HG03039 (cell line): ENCODE measurements around the gene SF1.

Experiments used
- ATAC-seq: cut with Tn5 transposase; IDR thresholded peaks from one replicate; pipeline ENCODE4 v1.9.1; 2021; ENCODE audit warnings: mild to moderate bottlenecking, moderate library complexity; ENCODE audit not compliant: unreplicated experiment

The SF1 gene

DNA sequence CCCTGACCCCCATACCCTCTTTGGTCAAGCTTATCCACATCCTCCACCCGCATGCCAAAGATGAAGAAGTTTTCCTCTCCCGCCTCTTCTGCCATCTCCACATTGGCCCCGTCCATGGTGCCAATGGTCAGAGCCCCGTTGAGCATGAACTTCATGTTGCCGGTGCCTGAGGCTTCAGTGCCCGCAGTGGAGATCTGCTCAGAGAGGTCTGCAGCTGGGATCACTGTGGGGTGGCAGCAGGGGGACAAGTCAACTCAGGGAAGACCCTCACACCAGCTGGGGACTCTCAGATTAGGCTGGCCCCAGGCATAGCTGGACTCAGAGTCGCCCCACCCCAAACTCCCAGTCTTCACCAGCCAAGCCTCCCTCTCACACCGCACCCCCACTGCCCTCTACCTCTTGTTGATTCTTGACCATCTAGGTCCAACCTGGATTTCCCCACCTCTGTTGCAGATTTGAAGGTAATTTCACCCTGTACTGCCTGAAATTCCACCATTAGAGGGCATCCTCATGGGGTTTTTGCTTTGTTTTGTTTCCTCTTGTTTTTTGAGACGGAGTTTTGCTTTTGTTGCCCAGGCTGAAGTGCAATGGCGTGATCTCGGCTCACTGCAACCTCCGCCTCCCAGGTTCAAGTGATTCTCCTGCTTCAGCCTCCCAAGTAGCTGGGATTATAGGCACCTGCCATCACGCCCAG lies 27.8 kb downstream of the SF1 start:
- no peak for ATAC-seq

DNA sequence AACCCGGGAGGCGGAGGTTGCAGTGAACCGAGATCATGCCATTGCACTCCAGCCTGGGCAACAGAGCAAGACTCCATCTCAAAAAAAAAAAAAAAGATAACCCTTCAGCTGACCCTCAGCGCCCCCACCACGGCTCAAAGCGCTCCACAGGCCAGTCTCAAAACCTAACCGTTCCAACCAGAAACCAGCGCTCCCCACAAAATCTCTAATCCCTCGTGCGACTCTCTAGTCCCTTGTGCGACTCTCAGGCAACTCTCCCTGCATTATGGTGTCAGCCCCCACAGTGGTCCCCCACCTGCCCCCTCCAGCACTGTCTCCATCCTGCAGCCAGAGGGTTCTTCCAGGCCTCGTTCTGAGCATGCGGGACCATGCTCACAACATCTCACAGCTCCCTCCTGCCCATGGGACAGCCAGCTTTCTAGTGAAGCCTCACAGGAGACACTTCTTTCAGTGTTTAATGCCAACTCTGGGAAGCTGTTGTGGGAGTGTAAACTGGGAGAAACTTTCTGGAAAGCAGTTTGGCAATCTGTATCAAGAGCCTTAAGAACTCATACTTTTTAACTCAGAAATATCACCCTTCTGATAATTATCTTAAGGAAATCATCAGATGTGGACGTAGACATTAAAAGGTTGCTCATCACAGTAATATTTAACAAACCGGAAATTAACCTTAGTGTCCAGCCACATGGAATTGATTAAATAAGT lies 30.2 kb downstream of the SF1 start:
- ATAC-seq = no peak

DNA sequence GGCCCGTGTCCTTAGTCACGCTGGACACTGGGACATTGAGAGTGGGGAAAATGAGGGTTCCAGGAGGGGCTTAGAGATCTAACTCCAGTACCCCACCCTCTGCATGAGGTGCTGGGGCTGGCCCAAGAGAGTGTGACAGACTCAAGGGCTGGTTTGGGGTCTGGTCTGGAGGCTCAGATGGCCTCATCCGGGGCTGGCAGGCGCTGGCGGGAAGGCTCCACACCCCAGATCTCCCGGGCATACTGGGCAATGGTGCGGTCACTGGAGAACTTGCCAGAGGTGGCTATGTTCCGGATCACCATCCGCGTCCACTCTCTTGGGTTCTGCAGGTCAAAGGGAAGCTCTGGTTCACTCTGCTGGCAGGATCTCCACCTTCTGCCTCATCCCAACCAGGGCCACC lies 31.9 kb downstream of the SF1 start:
- no peak for ATAC-seq

DNA sequence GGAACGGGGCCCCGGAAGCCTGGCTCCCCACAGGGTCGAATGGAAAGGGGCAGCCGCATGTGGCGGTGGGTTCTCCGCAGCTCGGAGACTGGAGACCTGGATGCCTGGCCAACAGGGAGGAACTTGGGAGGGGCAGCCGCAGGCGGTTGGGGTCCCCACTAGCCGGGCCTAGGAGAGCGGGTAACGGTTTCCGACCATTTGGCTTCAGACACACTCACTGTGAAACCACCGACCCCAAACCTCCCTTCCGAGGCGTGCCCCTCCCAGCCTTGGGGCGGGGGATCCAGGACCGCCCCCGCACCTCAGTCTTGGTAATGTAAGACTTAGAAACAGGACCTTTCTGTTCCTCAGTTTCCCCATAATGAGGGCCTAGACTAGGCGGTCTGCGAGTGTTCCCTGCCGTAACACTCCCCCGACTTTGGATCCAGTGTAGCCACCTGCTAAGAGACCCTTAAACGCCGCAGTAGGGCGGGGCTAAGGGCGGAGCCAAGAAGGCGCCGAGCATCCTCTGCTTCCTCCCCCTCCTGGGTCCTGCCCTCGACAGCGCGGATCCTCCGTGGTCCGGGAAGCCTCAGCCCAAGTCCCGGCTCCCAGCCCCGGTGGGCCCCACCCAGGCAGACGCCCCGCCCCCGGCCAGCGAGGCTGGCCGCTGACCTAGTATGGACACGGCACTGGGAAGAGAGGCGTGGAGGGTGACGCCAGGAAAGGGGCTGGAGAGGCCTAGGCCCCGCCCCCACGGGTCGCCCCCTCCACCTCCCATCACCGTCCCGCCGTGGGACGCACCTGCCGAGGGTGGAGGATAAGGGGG lies 32.6 kb downstream of the SF1 start:
- ATAC-seq = no peak

DNA sequence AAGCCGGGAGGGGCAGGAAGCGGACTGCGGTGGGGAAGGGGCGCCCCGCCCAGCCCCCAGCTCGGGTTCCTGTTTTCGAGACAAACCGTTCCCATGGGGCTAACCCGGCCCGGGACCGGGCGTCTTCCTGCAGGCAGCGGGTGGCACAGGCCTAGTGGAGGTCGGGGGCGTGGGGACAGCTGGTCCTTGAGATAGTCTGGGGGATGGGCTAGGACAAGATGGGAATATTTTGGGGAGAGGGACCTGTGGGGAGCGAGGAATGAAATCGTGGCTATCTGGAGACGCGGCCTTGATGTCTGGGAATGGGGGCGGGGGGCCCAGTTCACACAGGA lies 33.2 kb downstream of the SF1 start:
- ATAC-seq = no peak

DNA sequence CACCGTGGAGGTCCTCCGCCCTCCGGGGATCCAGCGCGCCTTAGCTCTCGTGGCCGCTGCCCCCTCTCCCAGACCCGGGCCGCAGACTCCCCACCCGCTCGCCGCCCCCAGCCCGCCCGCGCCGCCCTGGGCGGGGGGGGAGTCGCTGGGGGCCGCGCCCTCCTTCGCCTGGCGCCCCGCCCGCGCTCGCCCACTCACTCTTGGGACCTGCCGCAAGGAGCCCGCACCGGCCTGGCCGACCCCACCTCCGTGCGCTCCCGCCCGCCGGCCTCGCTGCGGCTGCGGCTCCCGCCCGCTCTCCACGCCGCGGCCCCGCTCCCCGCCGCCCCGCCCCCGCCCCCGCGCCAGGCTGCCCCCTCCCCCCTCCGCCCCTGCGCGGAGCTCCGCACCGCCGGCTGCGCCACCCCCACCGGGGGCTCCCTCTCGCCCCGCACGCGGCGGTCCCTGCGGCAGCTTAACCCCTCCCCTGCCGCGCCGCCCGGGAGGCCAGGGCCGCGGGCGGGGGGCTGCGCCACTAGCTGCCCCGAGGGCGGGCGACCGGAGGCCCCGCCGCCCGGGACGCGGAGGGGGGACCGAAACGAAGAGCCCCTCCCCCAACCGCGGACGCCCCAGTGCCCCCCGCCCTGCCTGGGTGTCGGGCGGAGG lies 33.7 kb downstream of the SF1 start:
- no peak for ATAC-seq

DNA sequence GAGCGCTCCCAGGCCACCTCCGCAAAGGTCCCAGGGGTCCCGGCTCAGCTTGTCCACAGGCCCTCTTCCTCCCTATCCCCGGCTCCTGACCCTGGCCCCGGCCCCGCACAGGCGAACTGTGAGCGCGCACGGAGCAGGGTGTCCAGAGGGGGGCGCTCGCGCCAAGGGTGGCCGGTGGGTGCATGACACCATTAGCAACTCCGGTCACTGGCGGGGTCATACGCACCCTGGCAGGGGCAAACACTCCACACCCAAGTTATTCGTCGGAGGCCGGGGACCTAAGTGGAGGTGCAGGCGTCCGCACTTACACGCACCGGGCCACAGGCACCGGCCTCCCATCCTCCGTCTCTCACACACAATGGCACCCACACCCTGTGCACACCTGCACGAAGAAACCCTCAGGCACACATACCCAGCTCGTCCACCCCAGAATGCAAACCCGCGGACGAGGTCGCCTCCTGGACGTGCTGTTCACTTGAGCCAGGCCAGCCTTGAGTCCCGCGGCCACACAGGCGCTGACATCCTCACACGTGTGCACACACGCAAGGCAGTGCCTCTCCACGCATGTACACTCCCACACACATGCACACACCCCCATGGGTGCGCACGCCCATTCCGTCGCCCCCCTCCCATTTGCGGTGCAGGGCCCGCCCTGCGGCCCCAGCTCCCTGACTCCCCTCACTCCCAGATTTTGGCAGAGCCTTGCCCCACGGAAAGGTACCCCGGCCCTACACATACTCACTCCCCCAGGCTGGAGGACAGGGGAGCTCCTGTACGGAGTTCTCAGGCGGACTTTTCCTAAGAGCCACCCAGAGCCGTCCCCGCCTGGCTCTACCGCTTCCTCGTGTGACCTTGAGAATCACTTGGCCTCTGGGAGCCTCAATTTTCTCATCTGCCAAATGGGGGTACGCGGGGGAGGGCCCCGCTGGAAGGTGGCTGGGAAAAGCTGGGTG lies 34.5 kb downstream of the SF1 start, which contains the start of gene RASGRP2:
TSS of gene RASGRP2 (minus strand) at position 552 of the 953 bp plus-strand sequence. CDS start 1,276 bp downstream, outside the sequence.
- ATAC-seq = no peak

DNA sequence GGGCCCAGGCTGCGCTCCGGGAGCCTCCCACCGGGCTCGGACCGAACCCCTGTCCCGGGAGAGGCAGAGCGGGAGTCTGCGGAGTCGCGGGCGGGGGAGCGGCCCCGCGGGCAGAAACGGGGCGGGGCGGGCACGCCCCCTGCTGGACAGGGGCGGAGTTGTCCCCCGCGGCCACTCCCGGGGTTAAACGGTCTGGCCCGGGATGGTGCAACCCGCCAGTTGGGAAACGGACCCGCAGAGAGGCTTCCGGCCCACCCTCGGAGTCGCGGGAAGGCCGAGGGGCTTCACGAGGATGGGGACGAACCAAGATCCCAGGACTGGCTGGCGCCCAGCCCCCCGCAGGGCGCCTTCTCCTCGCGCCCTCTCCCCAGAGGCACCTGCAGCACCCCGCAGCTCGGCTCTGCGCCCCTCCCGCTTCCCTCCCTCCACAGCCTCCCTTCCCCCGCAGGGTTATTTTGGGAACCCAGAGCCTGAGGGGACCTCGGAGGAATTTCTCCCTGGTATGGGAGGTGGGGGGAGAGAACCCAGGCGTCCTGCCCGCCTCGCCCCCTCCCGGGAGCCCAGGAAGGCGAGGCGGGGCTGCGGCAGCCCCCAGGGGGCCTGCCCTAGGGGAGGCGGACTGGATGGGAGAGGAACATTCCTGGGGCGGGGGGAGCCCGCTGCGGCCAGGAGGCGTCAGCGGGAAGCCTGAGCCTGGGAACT lies 35.3 kb downstream of the SF1 start:
- no peak for ATAC-seq

DNA sequence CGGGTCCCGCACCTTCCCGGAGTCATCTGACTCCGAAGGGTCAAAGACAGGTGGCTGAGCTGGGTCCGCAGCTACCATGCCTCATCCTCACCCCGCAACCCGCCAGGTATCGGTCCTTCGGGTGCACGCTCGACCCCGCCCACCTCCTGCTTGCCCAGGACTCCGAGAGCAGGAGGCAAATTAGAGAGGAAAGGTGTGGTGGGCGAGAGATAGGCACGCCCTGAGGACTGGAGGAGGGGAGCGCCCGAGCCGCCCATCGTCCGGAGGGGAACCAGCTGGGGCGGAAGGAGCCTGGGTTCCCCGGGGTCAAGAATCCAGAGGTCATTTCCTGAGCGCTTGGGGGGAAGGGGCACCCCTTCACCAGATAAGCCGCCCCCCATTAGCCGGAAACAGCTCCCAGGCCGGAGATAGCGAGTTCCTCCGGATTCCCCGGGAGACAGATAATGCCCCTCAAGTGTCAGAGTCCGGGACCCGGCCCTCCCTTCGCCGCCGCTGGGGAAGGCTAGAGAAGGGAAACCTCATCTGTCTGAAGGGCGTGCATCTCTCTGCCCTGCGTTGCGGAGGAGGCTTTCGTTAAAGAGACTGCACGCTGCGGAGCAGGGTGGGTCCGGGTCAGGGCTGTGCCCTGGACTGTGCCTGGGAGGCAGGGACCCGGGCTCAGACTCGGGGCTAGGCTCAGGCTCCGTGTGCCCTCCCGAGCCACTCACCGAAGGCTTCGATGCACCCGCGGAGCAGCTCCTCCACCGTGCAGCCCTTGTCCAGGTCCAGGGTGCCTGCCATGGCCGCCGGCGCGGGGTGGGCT lies 36.1 kb downstream of the SF1 start:
- ATAC-seq = no peak

DNA sequence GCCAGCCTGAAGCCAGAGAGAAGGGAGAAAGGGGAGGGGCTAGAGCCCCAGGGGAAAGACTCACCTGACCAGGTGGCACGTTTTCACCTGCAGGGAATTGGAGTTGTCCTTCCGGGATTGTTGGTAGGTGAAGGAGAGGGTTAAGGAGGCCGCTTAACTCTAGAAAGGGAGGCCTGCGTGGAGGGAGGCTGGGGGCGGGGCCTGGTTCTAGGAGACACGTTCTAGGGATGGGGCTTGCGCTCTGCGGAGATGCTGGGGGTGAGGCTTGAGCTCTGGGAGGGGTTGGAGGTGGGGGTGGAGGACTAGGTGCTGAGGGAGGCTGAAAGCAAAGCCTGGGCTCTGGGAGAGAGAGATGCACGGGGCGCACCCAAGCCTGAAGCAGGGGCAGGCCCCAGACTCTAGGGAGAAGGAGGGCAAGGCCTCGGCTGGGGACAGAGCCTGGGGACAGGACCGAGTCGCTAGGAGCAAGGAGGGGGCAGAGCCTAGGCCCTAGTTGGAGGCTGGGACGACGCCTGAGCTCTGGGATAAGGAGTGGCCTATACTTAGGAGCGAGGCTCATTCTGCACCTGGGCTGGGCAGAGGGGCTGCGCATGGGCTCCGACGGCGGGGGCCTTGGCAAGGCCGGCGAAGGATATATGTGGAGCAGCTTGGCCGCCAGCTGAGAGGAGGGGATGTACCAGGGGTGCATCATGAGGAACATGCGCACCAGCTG lies 36.8 kb downstream of the SF1 start:
- ATAC-seq = no peak

GRCh38 chr11:64739871-64740270 lies 38.5 kb downstream of the SF1 start:
- no peak for ATAC-seq

- no peak for ATAC-seq
These were observed 41.7 kb downstream of the SF1 start for GRCh38 chr11:64736654-64737053.

- ATAC-seq = no peak
These were observed 42.5 kb downstream of the SF1 start for GRCh38 chr11:64735725-64736259.

GRCh38 chr11:64734811-64735724 lies 43.3 kb downstream of the SF1 start:
- no peak for ATAC-seq

DNA sequence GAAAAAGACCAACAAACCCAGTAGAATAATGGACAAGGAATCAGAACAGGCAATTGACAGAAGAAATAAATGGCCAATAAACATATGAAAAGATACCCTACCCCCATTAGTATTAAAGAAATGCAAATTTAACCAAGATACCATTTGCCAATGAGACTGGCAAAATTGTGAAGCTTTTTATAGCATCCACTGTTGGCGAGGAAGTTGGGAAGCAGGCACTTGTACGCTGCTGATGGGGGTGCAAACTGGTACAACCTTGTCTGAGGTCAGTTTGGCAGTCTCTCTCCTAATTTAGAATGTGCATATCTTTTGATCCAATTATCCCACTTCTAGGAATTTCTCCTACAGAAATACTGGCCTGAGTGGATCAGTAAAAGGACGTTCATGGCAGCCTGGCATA lies 46.7 kb downstream of the SF1 start:
- ATAC-seq = no peak

DNA sequence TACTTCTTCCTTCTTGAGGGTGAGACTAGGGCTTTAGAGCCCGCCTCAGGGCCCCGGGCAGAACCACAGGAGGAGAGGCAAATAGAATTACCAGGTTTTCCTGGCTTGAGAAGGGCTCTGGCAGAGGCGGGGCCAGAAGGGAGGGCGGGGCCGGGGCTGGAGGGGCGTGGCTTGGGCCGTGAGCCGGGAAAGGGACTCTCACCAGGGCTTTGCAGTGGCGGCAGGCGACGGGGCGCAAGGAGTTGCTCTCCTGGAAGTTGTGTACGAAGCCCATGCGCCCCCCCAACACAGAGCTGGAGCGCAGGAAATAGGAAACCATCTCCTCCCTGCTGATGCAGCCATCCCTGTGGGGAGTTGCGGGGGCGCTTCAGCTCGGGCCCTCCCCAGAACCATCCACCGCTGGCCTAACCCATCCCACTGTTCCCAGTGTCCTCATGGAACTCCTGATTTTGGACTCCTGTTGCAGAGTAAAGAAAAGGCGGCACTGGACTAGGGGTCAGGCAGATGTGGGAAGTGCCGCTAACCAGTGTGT lies 48.4 kb downstream of the SF1 start:
- no peak for ATAC-seq
